ENCODE measurements around the gene FARS2. TPM values are rescaled to one million over a fixed set of nuclear protein-coding genes. Genes with fewer than 3 reads are reported as not detected.

Gene FARS2
- total and polyA plus RNA-seq, 2 donors (not counting 1 experiment from before 2014, with no cell fraction given), result 33.0 to 35.5 TPM

GRCh38 chr6:5606546-5606945, 345.2 kb downstream of the FARS2 start:
- H3K9me3 Mint-ChIP-seq (ENCODE audit: insufficient read depth), result no peaks in the 10 kb centered on the region
- no peaks in the 10 kb centered on the region for H3K4me1 Mint-ChIP-seq
- H3K27ac Mint-ChIP-seq, result no peak overlapping the region
- ATAC-seq (ENCODE audit: low read depth) (no peak), DNase-seq (no peak)
- Histone ChIP-seq H2AFZ (ENCODE audit: insufficient read depth, low read depth, low read length, poor library complexity, severe bottlenecking) (no peak overlapping the region), H3K9ac (ENCODE audit: low read length) (no peak overlapping the region), H3K4me3 (ENCODE audit: control extremely low read depth in 1 of 5, extremely low read depth in 1 of 5, insufficient read depth in 1 of 5, low read depth in 2 of 5, low read length in 4 of 5) (no peak overlapping the region), H3K79me2 (ENCODE audit: control insufficient read depth, insufficient read depth, low read length) (no peaks in the 10 kb centered on the region), H3K27ac (ENCODE audit: low read length in 2 of 2) (no peak overlapping the region), H3K4me1 (ENCODE audit: control insufficient read depth in 2 of 2, insufficient read depth in 2 of 2, low read length in 2 of 2) (no peaks in the 10 kb centered on the region), H4K20me1 (ENCODE audit: control insufficient read depth, insufficient read depth, low read length, poor library complexity, severe bottlenecking) (no peaks in the 10 kb centered on the region), H3K9me3 (ENCODE audit: control extremely low read depth in 1 of 3, control insufficient read depth in 2 of 3, insufficient read depth in 1 of 3, low read length in 2 of 3) (no peaks in the 10 kb centered on the region), H3K4me2 (replicated peaks; ENCODE audit: low read depth, low read length, poor library complexity, severe bottlenecking) (no peak overlapping the region), H3K27me3 (replicated peaks in 1 of 4; ENCODE audit: control extremely low read depth in 1 of 4, control insufficient read depth in 3 of 4, insufficient read depth in 4 of 4, low read length in 3 of 4) (no peaks in the 10 kb centered on the region), H3K36me3 (replicated peaks in 1 of 2; ENCODE audit: control extremely low read depth in 1 of 2, control insufficient read depth in 1 of 2, extremely low read depth in 1 of 2, insufficient read depth in 2 of 2, low read length in 1 of 2) (no peaks in the 10 kb centered on the region)
- no peak overlapping the region for H3K4me3 Mint-ChIP-seq
- WGBS (ENCODE audit: insufficient coverage), result 95% methylated on average over 4 of the region's 4 CpGs
- no peaks in the 10 kb centered on the region for H3K27me3 Mint-ChIP-seq
- intact Hi-C loops (cut with micrococcal nuclease), result no loop called here
- TF ChIP-seq EZH2 (IDR thresholded peaks at IDR 0.05; ENCODE audit: borderline replicate concordance, insufficient read depth, low read depth, low read length, poor library complexity, severe bottlenecking) (no peak), CTCF (IDR thresholded peaks at IDR 0.05) (no peak)
- POLR2A ChIA-PET, result no interaction called here
- CTCF ChIA-PET, result no interaction called here

GRCh38 chr6:5610640-5611039, 349.3 kb downstream of the FARS2 start:
- H3K4me3 Mint-ChIP-seq, result no peak overlapping the region
- Histone ChIP-seq H3K4me1 (ENCODE audit: control insufficient read depth in 2 of 2, insufficient read depth in 2 of 2, low read length in 2 of 2) (no peaks in the 10 kb centered on the region), H3K9me3 (ENCODE audit: control extremely low read depth in 1 of 3, control insufficient read depth in 2 of 3, insufficient read depth in 1 of 3, low read length in 2 of 3) (no peaks in the 10 kb centered on the region), H2AFZ (ENCODE audit: insufficient read depth, low read depth, low read length, poor library complexity, severe bottlenecking) (no peak overlapping the region), H3K27ac (ENCODE audit: low read length in 2 of 2) (no peak overlapping the region), H4K20me1 (ENCODE audit: control insufficient read depth, insufficient read depth, low read length, poor library complexity, severe bottlenecking) (no peaks in the 10 kb centered on the region), H3K4me2 (replicated peaks; ENCODE audit: low read depth, low read length, poor library complexity, severe bottlenecking) (no peak overlapping the region), H3K4me3 (ENCODE audit: control extremely low read depth in 1 of 5, extremely low read depth in 1 of 5, insufficient read depth in 1 of 5, low read depth in 2 of 5, low read length in 4 of 5) (no peak overlapping the region), H3K27me3 (replicated peaks in 1 of 4; ENCODE audit: control extremely low read depth in 1 of 4, control insufficient read depth in 3 of 4, insufficient read depth in 4 of 4, low read length in 3 of 4) (no peaks in the 10 kb centered on the region), H3K79me2 (ENCODE audit: control insufficient read depth, insufficient read depth, low read length) (no peaks in the 10 kb centered on the region), H3K9ac (ENCODE audit: low read length) (no peak overlapping the region), H3K36me3 (replicated peaks in 1 of 2; ENCODE audit: control extremely low read depth in 1 of 2, control insufficient read depth in 1 of 2, extremely low read depth in 1 of 2, insufficient read depth in 2 of 2, low read length in 1 of 2) (no peaks in the 10 kb centered on the region)
- no peak for TF ChIP-seq EZH2 (IDR thresholded peaks at IDR 0.05; ENCODE audit: borderline replicate concordance, insufficient read depth, low read depth, low read length, poor library complexity, severe bottlenecking)
- no peak for TF ChIP-seq CTCF (IDR thresholded peaks at IDR 0.05)
- intact Hi-C loops (cut with micrococcal nuclease), result no loop called here
- H3K27ac Mint-ChIP-seq, result no peak overlapping the region
- ChIA-PET POLR2A (no interaction called here), CTCF (no interaction called here)
- H3K27me3 Mint-ChIP-seq, result no peaks in the 10 kb centered on the region
- peaks cover 7% of the 10 kb centered on the region for H3K4me1 Mint-ChIP-seq
- no peak for ATAC-seq (ENCODE audit: low read depth)
- WGBS (ENCODE audit: insufficient coverage), result 95% methylated on average over 5 of the region's 8 CpGs
- no peak for DNase-seq
- no peaks in the 10 kb centered on the region for H3K9me3 Mint-ChIP-seq (ENCODE audit: insufficient read depth)
